NCI-H2227 (cell line): ENCODE results near the gene CRABP1.

ENCODE experiments used
- DNase-seq: peaks from one replicate; lab custom pipeline; 2025; ENCODE audit not compliant: unreplicated experiment; lab: John Stamatoyannopoulos, UW

Gene CRABP1

GRCh38 chr15:78340231-78341056 lies at the start of gene CRABP1:
Gene CRABP1, plus strand, starts transcription at chr15:78340353. Its CDS starts 76 bp downstream, at chr15:78340429.
- no peak for DNase-seq

GRCh38 chr15:78291052-78291451 lies 49.1 kb upstream of the CRABP1 start:
- DNase-seq: no peak

- DNase-seq: no peak
Observed at GRCh38 chr15:78291698-78292097, 48.5 kb upstream of the CRABP1 start.

- DNase-seq: no peak
Observed at GRCh38 chr15:78292219-78292618, 47.9 kb upstream of the CRABP1 start.

- peak; percentile 95 for DNase-seq
Observed at GRCh38 chr15:78299101-78299930, 40.8 kb upstream of the CRABP1 start, which contains the start of gene SKIC8. Gene SKIC8, minus strand, starts transcription at chr15:78299609. Its CDS starts 3,923 bp downstream, at chr15:78295686.

- no peak for DNase-seq
Observed at GRCh38 chr15:78301326-78301725, 38.8 kb upstream of the CRABP1 start.

- DNase-seq: no peak
Observed at GRCh38 chr15:78301828-78302227, 38.3 kb upstream of the CRABP1 start.

- peak; percentile 5 for DNase-seq
Observed at GRCh38 chr15:78302579-78303312, 37.4 kb upstream of the CRABP1 start.

GRCh38 chr15:78304216-78305066 lies 35.7 kb upstream of the CRABP1 start:
- no peak for DNase-seq

GRCh38 chr15:78306176-78306774 lies 33.9 kb upstream of the CRABP1 start:
- no peak for DNase-seq

GRCh38 chr15:78307976-78308375 lies 32.2 kb upstream of the CRABP1 start:
- no peak for DNase-seq

GRCh38 chr15:78308422-78309032 lies 31.6 kb upstream of the CRABP1 start:
- peak; percentile 84 for DNase-seq

- no peak for DNase-seq
Observed at GRCh38 chr15:78311292-78311691, 28.9 kb upstream of the CRABP1 start.

- DNase-seq: no peak
Observed at GRCh38 chr15:78312536-78312935, 27.6 kb upstream of the CRABP1 start.

GRCh38 chr15:78312957-78313356 lies 27.2 kb upstream of the CRABP1 start:
- no peak for DNase-seq

GRCh38 chr15:78313383-78313782 lies 26.8 kb upstream of the CRABP1 start:
- no peak for DNase-seq

- no peak for DNase-seq
Observed at GRCh38 chr15:78314181-78314581, 26.0 kb upstream of the CRABP1 start.

GRCh38 chr15:78315686-78316282 lies 24.4 kb upstream of the CRABP1 start:
- DNase-seq: no peak
